H1 (cell line): Measurements from ENCODE around the gene KIF22. TPM values are rescaled to one million over a fixed set of nuclear protein-coding genes. Genes with fewer than 3 reads are reported as not detected.

ENCODE experiments used
- CTCF ChIA-PET: fragments of 300-600 bp; sonication (Branson Sonifier 250); formaldehyde crosslinking; loops from one replicate; lab custom pipeline; 2021; ENCODE audit not compliant: partially characterized antibody; lab: Charles Lee
- POLR2A ChIA-PET: fragments of 300-600 bp; sonication (Branson Sonifier 250); formaldehyde crosslinking; loops from one replicate; lab custom pipeline; 2021; ENCODE audit warnings: inconsistent platforms; ENCODE audit not compliant: partially characterized antibody; lab: Charles Lee
- DNase-seq, 2 experiments: peaks; one replicate each; pipeline versions ENCODE4 v3.0.0 to v3.0.0-alpha.2; 2010 to 2022; ENCODE audit warnings: low spot score in 2 of 2, low read depth in 1 of 2, mixed read lengths in 1 of 2
- FAIRE-seq: peaks from 2 replicates; lab custom pipeline; 2011; peaks lifted over from hg19 to GRCh38; lab: Jason Lieb, UNC
- H2AFZ ChIP-seq: 2 replicates; pipeline ENCODE4 v1.8.1; 2012; ENCODE audit warnings: low read length, inconsistent platforms
- H2AK5ac ChIP-seq: 2 replicates; pipeline ENCODE4 v1.6.1; 2013; ENCODE audit warnings: low read depth, low read length
- H2BK120ac ChIP-seq: replicated peaks from 2 replicates; pipeline ENCODE3; 2013; ENCODE audit warnings: low read depth, low read length, inconsistent platforms
- H2BK12ac ChIP-seq: 2 replicates; pipeline ENCODE4 v1.6.1; 2013; ENCODE audit warnings: low read depth, low read length
- H2BK15ac ChIP-seq: 2 replicates; pipeline ENCODE4 v1.6.1; 2013; ENCODE audit warnings: low read length
- H2BK20ac ChIP-seq: 2 replicates; pipeline ENCODE4 v1.6.1; 2013; ENCODE audit warnings: low read length
- H2BK5ac ChIP-seq: 2 replicates; pipeline ENCODE4 v1.6.1; 2013; ENCODE audit warnings: low read depth, low read length
- H3K14ac ChIP-seq: 2 replicates; pipeline ENCODE4 v1.6.1; 2013; ENCODE audit warnings: inconsistent platforms; ENCODE audit not compliant: insufficient read length
- H3K18ac ChIP-seq: 2 replicates; pipeline ENCODE4 v1.6.1; 2013; ENCODE audit warnings: low read length; ENCODE audit errors: extremely low read depth
- H3K23ac ChIP-seq: 2 replicates; pipeline ENCODE4 v1.6.1; 2013; ENCODE audit warnings: inconsistent platforms; ENCODE audit not compliant: insufficient read length
- H3K23me2 ChIP-seq: 2 replicates; pipeline ENCODE4 v1.6.1; 2013; ENCODE audit warnings: low read depth, low read length
- H3K27ac ChIP-seq: 2 replicates; pipeline ENCODE4 v1.6.1; 2011; ENCODE audit warnings: low read depth, low read length, inconsistent platforms
- H3K27me3 ChIP-seq, 4 experiments: replicated peaks in 1 of 4; 1 replicate in 1 of 4; 2 replicates in 3 of 4; pipeline versions ENCODE4 v1.6.1 to v1.8.1; 2011 to 2013; ENCODE audit warnings: low read length in 3 of 4, mild to moderate bottlenecking in 3 of 4, inconsistent platforms in 2 of 4, mixed read lengths in 2 of 4, moderate library complexity in 1 of 4; ENCODE audit not compliant: control insufficient read depth in 3 of 4, insufficient read depth in 3 of 4; ENCODE audit errors: extremely low read depth in 1 of 4
- H3K36me3 ChIP-seq, 4 experiments: 2 replicates each; pipeline versions ENCODE4 v1.6.1 to v1.8.1; 2011 to 2013; ENCODE audit warnings: mild to moderate bottlenecking in 4 of 4, low read length in 3 of 4, moderate library complexity in 2 of 4, control low read depth in 1 of 4, inconsistent platforms in 1 of 4; ENCODE audit not compliant: insufficient read depth in 4 of 4, control insufficient read depth in 2 of 4
- H3K4ac ChIP-seq: replicated peaks from 2 replicates; pipeline ENCODE3; 2013; ENCODE audit warnings: low read length, low read depth, mixed read lengths, inconsistent platforms; ENCODE audit not compliant: insufficient read length
- H3K4me1 ChIP-seq, 4 experiments: replicated peaks in 1 of 4; 1 replicate in 1 of 4; 2 replicates in 3 of 4; pipeline versions ENCODE4 v1.6.1 to v1.8.1; 2011 to 2013; ENCODE audit warnings: low read length in 3 of 4, inconsistent platforms in 2 of 4, mixed read lengths in 1 of 4; ENCODE audit not compliant: insufficient read depth in 4 of 4, control insufficient read depth in 3 of 4
- H3K4me2 ChIP-seq, 2 experiments: 2 replicates each; pipeline versions ENCODE4 v1.6.1 to v1.8.1; 2011 to 2013; ENCODE audit warnings: low read depth in 2 of 2, low read length in 2 of 2, control low read depth in 1 of 2, inconsistent platforms in 1 of 2, mild to moderate bottlenecking in 1 of 2; ENCODE audit not compliant: insufficient read depth in 1 of 2
- H3K4me3 ChIP-seq, 4 experiments: fragments of 200-600, 300-600 bp in 1 of 4; sonication (generic), shearing (Covaris generic), sonication (Bioruptor Twin) in 1 of 4; 2 replicates each; pipeline versions ENCODE4 v1.5.1 to v1.8.1; 2011 to 2016; ENCODE audit warnings: low read length in 4 of 4, low read depth in 3 of 4, control low read depth in 2 of 4, inconsistent platforms in 2 of 4, mild to moderate bottlenecking in 2 of 4, mixed read lengths in 1 of 4, moderate library complexity in 1 of 4; ENCODE audit not compliant: insufficient read depth in 2 of 4; ENCODE audit errors: extremely low read depth in 1 of 4
- H3K56ac ChIP-seq: replicated peaks from 2 replicates; pipeline ENCODE3; 2013; ENCODE audit warnings: low read depth, mild to moderate bottlenecking, mixed read lengths, low read length, inconsistent platforms; ENCODE audit not compliant: insufficient read length
- H3K79me1 ChIP-seq: 2 replicates; pipeline ENCODE4 v1.6.1; 2013; ENCODE audit warnings: low read depth, low read length, control low read depth
- H3K79me2 ChIP-seq, 2 experiments: 2 replicates each; pipeline versions ENCODE4 v1.6.1 to v1.8.1; 2012 to 2013; ENCODE audit warnings: low read length in 2 of 2, mild to moderate bottlenecking in 2 of 2, inconsistent platforms in 1 of 2; ENCODE audit not compliant: insufficient read depth in 2 of 2, control insufficient read depth in 1 of 2
- H3K9ac ChIP-seq, 4 experiments: replicated peaks in 1 of 4; 1 replicate in 1 of 4; 2 replicates in 3 of 4; pipeline versions ENCODE4 v1.6.1 to v1.8.1; 2011 to 2013; ENCODE audit warnings: low read depth in 3 of 4, low read length in 3 of 4, control low read depth in 2 of 4, mild to moderate bottlenecking in 2 of 4, moderate library complexity in 2 of 4, inconsistent platforms in 1 of 4; ENCODE audit errors: extremely low read depth in 1 of 4
- H3K9me3 ChIP-seq, 2 experiments: 2 replicates each; pipeline versions ENCODE4 v1.6.1 to v1.8.1; 2012 to 2013; ENCODE audit warnings: mild to moderate bottlenecking in 2 of 2, moderate library complexity in 2 of 2, control low read depth in 1 of 2, inconsistent platforms in 1 of 2, low read depth in 1 of 2, low read length in 1 of 2, mixed read lengths in 1 of 2; ENCODE audit not compliant: insufficient read depth in 2 of 2
- H4K20me1 ChIP-seq, 2 experiments: replicated peaks in 1 of 2; 2 replicates each; pipeline versions ENCODE3 to v1.8.1; 2011 to 2013; ENCODE audit warnings: inconsistent platforms in 2 of 2, low read length in 2 of 2, mild to moderate bottlenecking in 1 of 2; ENCODE audit not compliant: insufficient read depth in 2 of 2, control insufficient read depth in 1 of 2
- H4K5ac ChIP-seq: 2 replicates; pipeline ENCODE4 v1.6.1; 2013; ENCODE audit warnings: low read length, low read depth, mixed read lengths, inconsistent platforms; ENCODE audit not compliant: insufficient read length
- H4K8ac ChIP-seq: 2 replicates; pipeline ENCODE4 v1.8.0; 2013; ENCODE audit warnings: mild to moderate bottlenecking, moderate library complexity, low read length, inconsistent platforms; ENCODE audit not compliant: insufficient read depth; ENCODE audit errors: extremely low read depth
- H4K91ac ChIP-seq: replicated peaks from 2 replicates; pipeline ENCODE3; 2013; ENCODE audit warnings: low read length, mixed read lengths, inconsistent platforms; ENCODE audit not compliant: insufficient read length
- EGR1 ChIP-seq: IDR thresholded peaks from 2 replicates; pipeline ENCODE4 v1.6.1; 2011; ENCODE audit warnings: low read depth, low read length, borderline replicate concordance
- HDAC2 ChIP-seq, 2 experiments: fragments of 300-600 bp in 1 of 2; sonication (generic) in 1 of 2; IDR thresholded peaks; 2 replicates each; pipeline ENCODE4 v1.6.1; 2011 to 2012; ENCODE audit warnings: low read depth in 2 of 2, low read length in 2 of 2, mild to moderate bottlenecking in 2 of 2, moderate library complexity in 2 of 2, borderline replicate concordance in 1 of 2, inconsistent platforms in 1 of 2
- RFX5 ChIP-seq: IDR thresholded peaks from 2 replicates; pipeline ENCODE4 v1.6.1; 2011; ENCODE audit warnings: low read depth, low read length, improper control_type of control experiment, borderline replicate concordance
- SP1 ChIP-seq: IDR thresholded peaks from 2 replicates; pipeline ENCODE4 v1.6.1; 2011; ENCODE audit warnings: low read depth, low read length
- WGBS, 2 experiments: shearing (Covaris generic) in 1 of 2; methylation state at CpG; one replicate each; pipeline versions ENCODE4 v1.1.6 to v1.1.7; 2013 to 2015; ENCODE audit warnings: low lambda C conversion rate in 2 of 2, mixed read lengths in 2 of 2, inconsistent platforms in 1 of 2, low coverage in 1 of 2, missing lambda C conversion rate in 1 of 2; ENCODE audit not compliant: insufficient replicate concordance in 2 of 2, insufficient coverage in 1 of 2, insufficient read length in 1 of 2; ENCODE audit errors: extremely low coverage in 1 of 2, missing lambda C conversion rate in 1 of 2; 5-methylcytosine and 5-hydroxymethylcytosine counted together
- polyA plus RNA-seq, 7 experiments: library from polyadenylated mRNA; depleted of rRNA in 3 of 7; stranded (reverse) in 5 of 7; unstranded in 2 of 7; fragments of >200 nt in 5 of 7; fragments of 200-250 nt in 2 of 7; gene quantifications; 1 replicate in 5 of 7; 2 replicates in 1 of 7; 4 replicates in 1 of 7; pipeline versions ENCODE4 v1.2.1 to v1.2.3, GENCODE V29; 2011 to 2013; ENCODE audit warnings: missing spikeins in 2 of 7, mixed read lengths in 2 of 7
- total RNA-seq: library from RNA; stranded (reverse); fragmentation: NEBNext Ultra II Directional; extraction: Animal tissue kit (Norgen Biotek cat#: 25700); gene quantifications from 2 replicates; pipeline ENCODE4 v1.2.1, GENCODE V29; 2021
- TF ChIP-seq, protein P1 (sequence below): IDR thresholded peaks from 2 replicates; pipeline ENCODE4 v1.6.1; 2011; ENCODE audit warnings: low read depth, mild to moderate bottlenecking, low read length; ENCODE audit not compliant: insufficient read depth

Gene KIF22
- total and polyA plus RNA-seq, 2 of the 8 experiments (the other 6 are each of a cell fraction or from before 2014, with no cell fraction given): 139 to 142 TPM

DNA sequence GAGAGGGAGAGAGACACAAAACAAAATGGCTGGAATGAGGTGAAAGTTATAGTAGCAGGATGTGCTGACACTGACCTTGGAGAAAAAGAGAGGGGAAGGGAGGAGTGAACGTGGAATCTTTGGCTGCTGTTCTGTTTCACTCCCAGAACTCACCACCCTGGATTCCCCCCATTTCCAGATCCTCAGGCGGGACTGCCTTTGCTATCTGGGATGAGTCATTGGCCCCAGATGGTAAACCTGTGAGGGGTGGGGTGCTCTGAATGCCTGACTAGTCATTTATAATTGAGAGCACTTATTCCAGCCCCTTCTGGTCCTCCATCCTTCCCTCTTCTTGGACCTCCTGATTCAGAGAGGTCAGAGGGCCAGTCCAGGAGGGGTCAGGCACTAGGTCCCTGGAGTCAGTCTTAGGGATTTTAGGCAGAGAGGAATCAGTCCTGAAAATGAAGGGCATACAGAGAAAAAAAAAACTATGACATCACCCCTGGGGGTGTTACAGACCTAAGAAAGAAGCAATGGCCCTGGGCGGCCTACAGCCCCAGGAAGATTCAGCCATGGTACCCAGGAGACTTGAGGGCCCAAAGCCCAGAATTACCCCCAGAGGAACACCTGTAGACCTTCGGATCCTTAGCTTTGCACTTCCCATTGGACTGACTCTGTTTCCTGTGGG is 14.7 kb upstream of the KIF22 start:
- FAIRE-seq: no peak
- CTCF ChIA-PET: interaction anchor here (0.9 kb wide), 1 partner anchor 9 kb away, joined by 3 read pairs; no protein-coding TSS in a partner anchor
- Histone ChIP-seq H3K9me3 (no peaks in the 10 kb centered on the region), H3K4me2 (no peak overlapping the region), H3K27me3 (peaks cover 0 to 2% (median 0%) of the 10 kb centered on the region in 4 experiments; a peak in 1 of 7 replicates), H3K23ac (no peak overlapping the region), H2BK20ac (no peak overlapping the region), H3K18ac (no peak overlapping the region), H3K4me1 (no peaks in the 10 kb centered on the region), H3K4me3 (no peak overlapping the region), H3K56ac (no peak overlapping the region), H3K27ac (no peak overlapping the region), H2BK120ac (no peak overlapping the region), H2BK12ac (0 out of 2 replicates have a peak overlapping the region, but pooled peaks have one; percentile 39), H3K79me1 (no peaks in the 10 kb centered on the region), H3K79me2 (no peaks in the 10 kb centered on the region), H4K8ac (no peak overlapping the region), H2AFZ (no peak overlapping the region), H3K14ac (no peak overlapping the region), H3K4ac (no peak overlapping the region), H3K36me3 (no peaks in the 10 kb centered on the region), H2AK5ac (no peak overlapping the region; the same call in 1 of the 2 replicates), H4K5ac (no peak overlapping the region), H4K20me1 (no peaks in the 10 kb centered on the region), H2BK5ac (no peak overlapping the region), H3K23me2 (no peaks in the 10 kb centered on the region), H4K91ac (no peak overlapping the region), H3K9ac (no peak overlapping the region), H2BK15ac (no peak overlapping the region)
- DNase-seq: no peak
- 70% methylated on average over 4 of the region's 4 CpGs; no CpG with 5 or more reads in 1 of the 2 experiments for WGBS, 2 experiments
- POLR2A ChIA-PET: no interaction called here
- no peak for TF ChIP-seq HDAC2 (IDR thresholded peaks at IDR 0.05; ENCODE audit: borderline replicate concordance in 1 of 2, low read depth in 2 of 2, low read length in 2 of 2)
- no peak for TF ChIP-seq EGR1
- TF ChIP-seq, protein P1, sequence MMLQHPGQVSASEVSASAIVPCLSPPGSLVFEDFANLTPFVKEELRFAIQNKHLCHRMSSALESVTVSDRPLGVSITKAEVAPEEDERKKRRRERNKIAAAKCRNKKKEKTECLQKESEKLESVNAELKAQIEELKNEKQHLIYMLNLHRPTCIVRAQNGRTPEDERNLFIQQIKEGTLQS: no peak
- TF ChIP-seq SP1: no peak
- no peak for TF ChIP-seq RFX5
